ENCODE results near the gene FRMPD4. TPM values are rescaled to one million over a fixed set of nuclear protein-coding genes. Genes with fewer than 3 reads are reported as not detected.

The FRMPD4 gene
- polyA plus RNA-seq, 1 donor, result 0.19 TPM

DNA sequence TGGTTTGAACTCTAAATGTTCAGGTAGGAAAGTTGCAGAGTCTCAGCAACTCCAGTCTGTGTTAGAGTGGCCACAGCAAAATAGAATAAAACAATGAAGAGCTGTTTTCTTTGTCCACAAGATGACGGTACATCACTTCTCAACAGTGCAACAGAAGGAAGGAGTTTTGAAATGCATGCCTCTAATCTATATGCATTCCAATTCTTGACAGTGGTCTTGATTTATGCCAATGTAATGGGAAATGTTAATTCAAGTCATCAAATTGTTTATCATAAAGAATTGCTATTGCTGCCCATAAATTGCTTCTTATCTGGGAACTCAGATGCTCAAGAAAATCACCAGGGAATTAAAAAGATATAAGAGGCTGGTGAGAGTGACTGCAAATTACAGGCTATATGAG lies 457.4 kb downstream of the FRMPD4 start:
- no peaks in the 10 kb centered on the region for H3K4me1 ChIP-seq (ENCODE audit: control insufficient read depth, insufficient read depth, low read length)
- H3K4me3 ChIP-seq (ENCODE audit: low read length), result no peak overlapping the region
- H3K27ac ChIP-seq (ENCODE audit: low read length), result no peak overlapping the region
- DNase-seq, result no peak
- no peaks in the 10 kb centered on the region for H3K9me3 ChIP-seq (ENCODE audit: control insufficient read depth, low read depth, low read length)
- WGBS (ENCODE audit: insufficient coverage, low lambda C conversion rate), result no CpG with 5 or more reads among the region's 1 CpG
- no peaks in the 10 kb centered on the region for H3K27me3 ChIP-seq (ENCODE audit: control insufficient read depth, insufficient read depth, low read length)
- no peaks in the 10 kb centered on the region for H3K36me3 ChIP-seq (ENCODE audit: control insufficient read depth, insufficient read depth, low read length)

DNA sequence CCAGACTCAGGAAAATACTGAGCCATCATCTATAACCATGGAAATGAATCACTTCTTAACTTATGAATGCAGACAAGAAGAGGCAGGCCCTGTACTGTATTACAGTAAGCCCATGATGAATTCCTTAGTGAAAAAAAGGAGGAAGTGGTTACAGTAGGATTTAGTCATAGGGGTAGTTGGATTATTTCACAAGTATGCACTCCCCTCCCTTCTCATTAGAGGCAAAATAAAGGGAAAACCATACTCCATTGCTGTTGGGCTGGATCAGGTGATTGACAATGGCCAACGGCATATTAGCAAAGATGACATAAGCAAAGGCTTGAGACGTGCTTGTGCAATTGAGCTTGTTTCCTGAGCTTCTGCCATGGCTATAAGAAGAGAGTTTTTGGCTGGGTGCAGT lies 471.8 kb downstream of the FRMPD4 start:
- H3K4me1 ChIP-seq (ENCODE audit: control insufficient read depth, insufficient read depth, low read length), result no peaks in the 10 kb centered on the region
- H3K9me3 ChIP-seq (ENCODE audit: control insufficient read depth, low read depth, low read length), result no peaks in the 10 kb centered on the region
- no CpG with 5 or more reads among the region's 2 CpGs for WGBS (ENCODE audit: insufficient coverage, low lambda C conversion rate)
- no peaks in the 10 kb centered on the region for H3K27me3 ChIP-seq (ENCODE audit: control insufficient read depth, insufficient read depth, low read length)
- H3K4me3 ChIP-seq (ENCODE audit: low read length), result no peak overlapping the region
- no peaks in the 10 kb centered on the region for H3K36me3 ChIP-seq (ENCODE audit: control insufficient read depth, insufficient read depth, low read length)
- H3K27ac ChIP-seq (ENCODE audit: low read length), result no peak overlapping the region
- no peak for DNase-seq

DNA sequence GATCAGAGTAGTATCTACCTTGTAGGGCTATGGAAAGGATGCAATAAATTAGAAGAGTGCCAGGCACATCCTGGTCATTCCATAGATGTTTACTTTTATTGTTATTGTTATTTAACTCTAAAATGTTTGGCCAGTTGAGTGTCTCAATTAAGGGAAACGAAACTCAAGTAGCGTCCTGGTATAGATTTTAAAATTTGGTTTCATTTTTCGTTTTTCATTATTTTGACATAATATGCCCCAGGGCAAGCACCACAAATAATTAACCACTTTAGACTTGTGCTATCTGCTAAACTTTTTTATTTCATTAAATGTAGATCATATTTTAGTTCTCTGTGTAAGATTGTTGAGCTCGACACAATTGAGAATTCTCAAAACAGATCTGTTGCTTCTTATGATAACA lies 473.2 kb downstream of the FRMPD4 start:
- Histone ChIP-seq H3K27me3 (ENCODE audit: control insufficient read depth, insufficient read depth, low read length) (no peaks in the 10 kb centered on the region), H3K4me1 (ENCODE audit: control insufficient read depth, insufficient read depth, low read length) (no peaks in the 10 kb centered on the region), H3K4me3 (ENCODE audit: low read length) (no peak overlapping the region), H3K27ac (ENCODE audit: low read length) (no peak overlapping the region), H3K36me3 (ENCODE audit: control insufficient read depth, insufficient read depth, low read length) (no peaks in the 10 kb centered on the region), H3K9me3 (ENCODE audit: control insufficient read depth, low read depth, low read length) (no peaks in the 10 kb centered on the region)
- WGBS (ENCODE audit: insufficient coverage, low lambda C conversion rate), result 78% methylated on average over 3 of the region's 4 CpGs
- DNase-seq, result no peak

DNA sequence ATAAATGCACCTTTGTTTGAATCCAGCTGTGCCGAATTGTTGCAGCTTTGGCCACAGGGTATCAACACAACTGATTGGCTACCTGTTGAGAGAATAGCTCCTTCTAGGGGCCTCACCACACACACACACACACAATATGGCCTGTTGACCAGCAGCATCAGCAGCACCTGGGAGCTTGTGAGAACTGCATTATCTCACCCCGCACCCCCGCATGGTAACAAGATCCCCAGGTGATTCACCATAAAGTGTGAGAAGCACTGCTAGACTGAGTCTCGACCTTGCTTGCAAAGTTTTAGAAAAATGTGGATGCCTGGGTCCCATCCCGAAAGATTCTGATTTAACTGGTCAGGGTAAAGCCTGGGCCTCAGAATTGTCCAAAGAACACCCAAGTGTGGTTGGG lies 476.0 kb downstream of the FRMPD4 start:
- no peak overlapping the region for H3K4me3 ChIP-seq (ENCODE audit: low read length)
- no peaks in the 10 kb centered on the region for H3K36me3 ChIP-seq (ENCODE audit: control insufficient read depth, insufficient read depth, low read length)
- no peak for DNase-seq
- no peaks in the 10 kb centered on the region for H3K4me1 ChIP-seq (ENCODE audit: control insufficient read depth, insufficient read depth, low read length)
- H3K27ac ChIP-seq (ENCODE audit: low read length), result no peak overlapping the region
- no peaks in the 10 kb centered on the region for H3K27me3 ChIP-seq (ENCODE audit: control insufficient read depth, insufficient read depth, low read length)
- H3K9me3 ChIP-seq (ENCODE audit: control insufficient read depth, low read depth, low read length), result no peaks in the 10 kb centered on the region
- WGBS (ENCODE audit: insufficient coverage, low lambda C conversion rate), result no CpG with 5 or more reads among the region's 5 CpGs

DNA sequence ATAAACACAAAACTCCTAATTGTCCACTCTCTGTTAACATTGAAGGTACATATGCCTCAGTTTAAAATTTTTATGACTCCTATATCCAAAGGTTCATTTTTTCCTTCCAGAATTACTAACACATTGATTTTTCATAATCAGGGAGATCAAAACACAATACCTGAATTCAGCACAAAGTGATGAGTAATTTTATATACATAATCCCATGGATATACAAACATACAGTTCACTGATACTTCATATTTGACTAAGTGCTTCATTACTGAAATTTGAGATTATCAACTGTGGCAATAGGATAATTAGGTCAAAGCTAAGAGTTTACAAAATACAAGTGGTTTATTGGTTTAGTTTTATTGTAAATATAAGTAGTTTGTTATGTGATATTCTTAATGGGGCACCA lies 476.8 kb downstream of the FRMPD4 start:
- Histone ChIP-seq H3K4me1 (ENCODE audit: control insufficient read depth, insufficient read depth, low read length) (no peaks in the 10 kb centered on the region), H3K4me3 (ENCODE audit: low read length) (no peak overlapping the region), H3K36me3 (ENCODE audit: control insufficient read depth, insufficient read depth, low read length) (no peaks in the 10 kb centered on the region), H3K9me3 (ENCODE audit: control insufficient read depth, low read depth, low read length) (no peaks in the 10 kb centered on the region), H3K27me3 (ENCODE audit: control insufficient read depth, insufficient read depth, low read length) (no peaks in the 10 kb centered on the region), H3K27ac (ENCODE audit: low read length) (no peak overlapping the region)
- DNase-seq, result no peak

DNA sequence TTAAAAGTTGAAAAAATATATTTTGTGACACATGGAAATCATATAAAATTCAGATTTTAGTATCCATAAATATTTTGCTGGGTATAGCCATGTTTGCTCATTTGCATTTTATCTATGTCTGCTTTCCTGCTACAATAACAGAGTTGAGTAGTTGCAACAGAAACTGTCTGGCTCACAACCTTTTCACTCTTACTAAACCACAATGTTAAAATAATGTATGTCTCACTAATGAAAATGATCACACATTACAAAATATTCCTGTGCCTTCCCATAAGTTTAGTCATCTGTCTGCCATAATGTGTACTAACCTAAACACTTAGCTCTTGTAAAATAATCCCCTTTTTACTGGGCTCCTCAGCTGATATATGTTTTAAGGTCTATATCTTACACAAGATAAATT lies 479.0 kb downstream of the FRMPD4 start:
- no peak for DNase-seq
- Histone ChIP-seq H3K27ac (ENCODE audit: low read length) (no peak overlapping the region), H3K4me1 (ENCODE audit: control insufficient read depth, insufficient read depth, low read length) (no peaks in the 10 kb centered on the region), H3K4me3 (ENCODE audit: low read length) (no peak overlapping the region), H3K9me3 (ENCODE audit: control insufficient read depth, low read depth, low read length) (no peaks in the 10 kb centered on the region), H3K36me3 (ENCODE audit: control insufficient read depth, insufficient read depth, low read length) (no peaks in the 10 kb centered on the region), H3K27me3 (ENCODE audit: control insufficient read depth, insufficient read depth, low read length) (no peaks in the 10 kb centered on the region)

DNA sequence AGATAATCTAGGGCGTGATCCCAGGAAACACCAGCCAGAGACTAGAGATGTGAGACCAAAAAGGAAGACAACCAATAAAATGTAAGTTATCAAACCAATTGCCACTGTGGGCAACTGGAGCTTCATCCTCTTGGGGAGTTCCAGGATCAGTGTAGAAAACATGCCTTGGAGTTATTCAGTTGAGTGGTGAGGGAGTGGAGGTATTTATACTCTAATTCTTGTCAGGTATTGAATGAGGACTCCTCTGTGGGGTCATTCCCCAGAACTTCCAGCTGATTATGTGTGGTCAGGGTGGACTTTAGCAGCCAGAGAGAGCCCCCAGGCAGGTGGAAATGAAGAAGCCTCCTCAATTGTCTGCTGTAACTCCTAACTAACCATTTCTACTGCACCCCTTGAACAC lies 509.0 kb downstream of the FRMPD4 start:
- no peak for DNase-seq
- H3K4me3 ChIP-seq (ENCODE audit: low read length), result no peak overlapping the region
- H3K27me3 ChIP-seq (ENCODE audit: control insufficient read depth, insufficient read depth, low read length), result no peaks in the 10 kb centered on the region
- H3K36me3 ChIP-seq (ENCODE audit: control insufficient read depth, insufficient read depth, low read length), result no peaks in the 10 kb centered on the region
- no peak overlapping the region for H3K27ac ChIP-seq (ENCODE audit: low read length)
- no peaks in the 10 kb centered on the region for H3K9me3 ChIP-seq (ENCODE audit: control insufficient read depth, low read depth, low read length)
- no CpG with 5 or more reads among the region's 1 CpG for WGBS (ENCODE audit: insufficient coverage, low lambda C conversion rate)
- no peaks in the 10 kb centered on the region for H3K4me1 ChIP-seq (ENCODE audit: control insufficient read depth, insufficient read depth, low read length)

DNA sequence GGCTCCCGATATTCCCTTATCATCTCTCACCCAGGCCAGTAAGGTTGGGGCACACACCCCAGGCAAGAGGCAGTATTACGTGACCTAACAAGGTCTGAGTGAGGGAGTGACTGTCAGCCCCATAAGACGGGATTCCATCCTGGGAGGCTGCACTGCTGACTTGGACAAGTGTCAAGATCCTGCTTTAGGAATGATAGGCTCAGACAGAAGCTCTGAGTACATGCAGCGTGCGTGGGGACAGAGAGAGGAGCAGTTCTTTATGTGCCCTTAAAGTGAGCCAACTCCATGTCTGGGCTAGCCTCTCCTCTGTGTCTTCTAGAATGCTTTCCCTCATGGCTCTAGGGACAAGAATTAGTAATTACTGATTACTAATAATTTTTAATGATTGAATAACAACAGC lies 510.7 kb downstream of the FRMPD4 start:
- no CpG with 5 or more reads among the region's 5 CpGs for WGBS (ENCODE audit: insufficient coverage, low lambda C conversion rate)
- H3K27ac ChIP-seq (ENCODE audit: low read length), result no peak overlapping the region
- H3K4me3 ChIP-seq (ENCODE audit: low read length), result no peak overlapping the region
- no peaks in the 10 kb centered on the region for H3K36me3 ChIP-seq (ENCODE audit: control insufficient read depth, insufficient read depth, low read length)
- H3K9me3 ChIP-seq (ENCODE audit: control insufficient read depth, low read depth, low read length), result no peaks in the 10 kb centered on the region
- H3K4me1 ChIP-seq (ENCODE audit: control insufficient read depth, insufficient read depth, low read length), result no peaks in the 10 kb centered on the region
- no peak for DNase-seq
- H3K27me3 ChIP-seq (ENCODE audit: control insufficient read depth, insufficient read depth, low read length), result no peaks in the 10 kb centered on the region

DNA sequence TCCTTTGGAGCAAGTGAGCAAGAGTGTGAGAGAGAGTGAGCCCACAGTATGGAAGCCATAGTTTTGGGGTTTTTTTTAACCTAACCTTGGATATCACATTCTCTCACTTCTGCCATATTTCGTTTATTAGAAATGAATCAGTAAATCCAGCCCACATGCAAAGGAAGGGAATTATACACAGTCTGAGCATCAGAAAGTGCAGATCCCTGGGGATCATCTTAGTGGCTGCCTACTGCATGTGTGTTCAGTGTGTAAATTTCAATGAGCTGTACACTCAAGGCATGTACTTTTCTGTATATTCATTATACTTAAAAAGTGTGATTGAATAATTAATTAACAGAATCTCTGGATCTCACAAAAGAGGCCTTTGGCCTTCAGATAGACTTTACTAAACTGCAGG lies 519.2 kb downstream of the FRMPD4 start:
- WGBS (ENCODE audit: insufficient coverage, low lambda C conversion rate), result no CpG with 5 or more reads among the region's 1 CpG
- DNase-seq, result no peak

DNA sequence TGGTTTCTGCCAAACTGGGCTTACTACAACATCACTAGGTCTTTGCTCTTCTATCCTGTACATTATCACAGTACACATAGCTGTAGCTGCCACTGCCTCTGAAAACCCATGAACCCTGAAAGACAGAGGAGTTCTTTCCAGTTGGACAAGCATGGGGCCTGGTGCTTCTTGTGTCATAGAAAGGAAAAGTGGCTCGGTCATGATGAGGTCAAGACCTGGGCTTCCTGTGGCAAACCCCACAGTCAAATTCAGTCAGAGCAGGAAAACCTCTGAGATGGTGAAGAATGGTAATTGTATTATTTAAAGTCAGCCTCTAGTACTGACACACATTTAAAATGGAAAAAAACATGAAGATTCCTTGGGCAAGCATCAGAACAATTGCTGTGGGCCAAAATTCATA lies 519.6 kb downstream of the FRMPD4 start:
- Histone ChIP-seq H3K27ac (ENCODE audit: low read length) (no peak overlapping the region), H3K36me3 (ENCODE audit: control insufficient read depth, insufficient read depth, low read length) (no peaks in the 10 kb centered on the region), H3K27me3 (ENCODE audit: control insufficient read depth, insufficient read depth, low read length) (no peaks in the 10 kb centered on the region), H3K4me3 (ENCODE audit: low read length) (no peak overlapping the region), H3K4me1 (ENCODE audit: control insufficient read depth, insufficient read depth, low read length) (no peaks in the 10 kb centered on the region), H3K9me3 (ENCODE audit: control insufficient read depth, low read depth, low read length) (no peaks in the 10 kb centered on the region)
- DNase-seq, result no peak
- WGBS (ENCODE audit: insufficient coverage, low lambda C conversion rate), result no CpG with 5 or more reads among the region's 1 CpG

More for the DNA sequence above, 519.2 kb downstream of the FRMPD4 start:
- H3K9me3 ChIP-seq (ENCODE audit: control insufficient read depth, low read depth, low read length), result no peaks in the 10 kb centered on the region
- no peaks in the 10 kb centered on the region for H3K4me1 ChIP-seq (ENCODE audit: control insufficient read depth, insufficient read depth, low read length)
- H3K27ac ChIP-seq (ENCODE audit: low read length), result no peak overlapping the region
- no peaks in the 10 kb centered on the region for H3K36me3 ChIP-seq (ENCODE audit: control insufficient read depth, insufficient read depth, low read length)
- H3K4me3 ChIP-seq (ENCODE audit: low read length), result no peak overlapping the region
- H3K27me3 ChIP-seq (ENCODE audit: control insufficient read depth, insufficient read depth, low read length), result no peaks in the 10 kb centered on the region

DNA sequence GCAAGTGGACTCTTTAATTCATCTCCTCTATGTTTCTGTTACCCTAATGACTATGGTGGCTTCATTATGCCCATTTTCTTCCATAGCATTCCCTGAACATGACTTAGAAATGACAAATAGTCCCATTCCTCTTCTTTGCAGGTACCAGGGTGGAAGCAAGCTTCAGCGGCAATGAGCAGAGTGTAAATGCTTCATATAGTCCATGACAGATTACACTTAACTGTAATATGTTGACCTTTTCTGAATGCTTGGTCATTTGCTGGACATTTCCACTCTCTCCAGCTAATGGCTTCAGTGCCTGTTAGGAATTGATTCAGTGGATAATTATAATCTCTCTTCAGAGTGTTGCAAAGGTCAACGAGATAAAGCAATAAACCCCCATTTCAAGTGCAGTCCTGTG lies 523.2 kb downstream of the FRMPD4 start:
- no peak for DNase-seq
- Histone ChIP-seq H3K9me3 (ENCODE audit: control insufficient read depth, low read depth, low read length) (no peaks in the 10 kb centered on the region), H3K36me3 (ENCODE audit: control insufficient read depth, insufficient read depth, low read length) (no peaks in the 10 kb centered on the region), H3K4me3 (ENCODE audit: low read length) (no peak overlapping the region), H3K4me1 (ENCODE audit: control insufficient read depth, insufficient read depth, low read length) (no peaks in the 10 kb centered on the region), H3K27me3 (ENCODE audit: control insufficient read depth, insufficient read depth, low read length) (no peaks in the 10 kb centered on the region), H3K27ac (ENCODE audit: low read length) (no peak overlapping the region)
- WGBS (ENCODE audit: insufficient coverage, low lambda C conversion rate), result no CpG with 5 or more reads among the region's 2 CpGs

All from large intestine (tissue), 3 donors.